ENCODE measurements around the gene NATD1. TPM values are rescaled to one million over a fixed set of nuclear protein-coding genes. Genes with fewer than 3 reads are reported as not detected.

NATD1 gene
- total and polyA plus RNA-seq, 5 donors: 8.1 to 15.7 (median 11.4) TPM

- H3K27me3 ChIP-seq (ENCODE audit: control insufficient read depth, insufficient read depth): no peaks in the 10 kb centered on the region
- H3K27ac ChIP-seq (ENCODE audit: low read length): peak overlapping the region; percentile 65
- DNase-seq (no peak), ATAC-seq (no peak)
- peaks cover 4% of the 10 kb centered on the region for H3K4me1 ChIP-seq (ENCODE audit: control insufficient read depth, insufficient read depth, low read length)
- no peaks in the 10 kb centered on the region for H3K9me3 ChIP-seq (ENCODE audit: control insufficient read depth, low read length)
- intact Hi-C loops (cut with DNase I): loop anchor here (10.0 kb wide), 2 partner anchors 157 to 233 kb away; partner anchors contain the start of gene DHRS7B (in 4 of the 4)
- WGBS: 58% methylated on average over 5 of the region's 5 CpGs
- H3K4me3 ChIP-seq (ENCODE audit: low read length): no peak overlapping the region
These were observed 29.0 kb upstream of the NATD1 start for GRCh38 chr17:21282231-21282630.

GRCh38 chr17:21280081-21280518, 26.9 kb upstream of the NATD1 start:
- H3K9me3 ChIP-seq (ENCODE audit: control insufficient read depth, low read length): no peaks in the 10 kb centered on the region
- no peaks in the 10 kb centered on the region for H3K4me1 ChIP-seq (ENCODE audit: control insufficient read depth, insufficient read depth, low read length)
- DNase-seq (peak; percentile 85 to 94 (median 94)), ATAC-seq (peak; percentile 46 to 61)
- no peaks in the 10 kb centered on the region for H3K27me3 ChIP-seq (ENCODE audit: control insufficient read depth, insufficient read depth)
- intact Hi-C loops (cut with DNase I): loop anchor here (10.0 kb wide), 2 partner anchors 155 to 235 kb away; partner anchors contain the start of gene DHRS7B (in 4 of the 4)
- 26% methylated on average over 10 of the region's 10 CpGs for WGBS
- H3K27ac ChIP-seq (ENCODE audit: low read length): no peak overlapping the region
- H3K4me3 ChIP-seq (ENCODE audit: low read length): no peak overlapping the region

GRCh38 chr17:21279582-21279981, 26.4 kb upstream of the NATD1 start:
- Histone ChIP-seq H3K27ac (ENCODE audit: low read length) (no peak overlapping the region), H3K4me1 (ENCODE audit: control insufficient read depth, insufficient read depth, low read length) (no peaks in the 10 kb centered on the region), H3K27me3 (ENCODE audit: control insufficient read depth, insufficient read depth) (no peaks in the 10 kb centered on the region), H3K9me3 (ENCODE audit: control insufficient read depth, low read length) (no peaks in the 10 kb centered on the region), H3K4me3 (ENCODE audit: low read length) (no peak overlapping the region)
- intact Hi-C loops (cut with DNase I): no loop called here
- ATAC-seq (no peak), DNase-seq (peak in 1 of 3 donors; percentile 58)
- 81% methylated on average over 6 of the region's 6 CpGs for WGBS

GRCh38 chr17:21279198-21279535, 26.0 kb upstream of the NATD1 start:
- no peak for DNase-seq
- Histone ChIP-seq H3K27me3 (ENCODE audit: control insufficient read depth, insufficient read depth) (no peaks in the 10 kb centered on the region), H3K27ac (ENCODE audit: low read length) (no peak overlapping the region), H3K4me1 (ENCODE audit: control insufficient read depth, insufficient read depth, low read length) (no peaks in the 10 kb centered on the region), H3K4me3 (ENCODE audit: low read length) (no peak overlapping the region), H3K9me3 (ENCODE audit: control insufficient read depth, low read length) (no peaks in the 10 kb centered on the region)
- WGBS: 81% methylated on average over 6 of the region's 6 CpGs
- ATAC-seq: no peak
- intact Hi-C loops (cut with DNase I): no loop called here

- 59% methylated on average over 8 of the region's 8 CpGs for WGBS
- Histone ChIP-seq H3K9me3 (ENCODE audit: control insufficient read depth, low read length) (no peaks in the 10 kb centered on the region), H3K4me1 (ENCODE audit: control insufficient read depth, insufficient read depth, low read length) (no peaks in the 10 kb centered on the region), H3K27me3 (ENCODE audit: control insufficient read depth, insufficient read depth) (no peaks in the 10 kb centered on the region), H3K27ac (ENCODE audit: low read length) (no peak overlapping the region), H3K4me3 (ENCODE audit: low read length) (no peak overlapping the region)
- ATAC-seq: no peak
- intact Hi-C loops (cut with DNase I): no loop called here
- peak in 1 of 3 donors; percentile 61 for DNase-seq
These were observed 25.4 kb upstream of the NATD1 start for GRCh38 chr17:21278450-21279197.

- DNase-seq (no peak), ATAC-seq (no peak)
- WGBS: 96% methylated on average over 3 of the region's 3 CpGs
- H3K4me1 ChIP-seq (ENCODE audit: control insufficient read depth, insufficient read depth, low read length): no peaks in the 10 kb centered on the region
- H3K27ac ChIP-seq (ENCODE audit: low read length): no peak overlapping the region
- H3K27me3 ChIP-seq (ENCODE audit: control insufficient read depth, insufficient read depth): no peaks in the 10 kb centered on the region
- no peaks in the 10 kb centered on the region for H3K9me3 ChIP-seq (ENCODE audit: control insufficient read depth, low read length)
- no peak overlapping the region for H3K4me3 ChIP-seq (ENCODE audit: low read length)
- intact Hi-C loops (cut with DNase I): no loop called here
These were observed 24.1 kb upstream of the NATD1 start for GRCh38 chr17:21277332-21277731.

GRCh38 chr17:21276264-21276588, 23.0 kb upstream of the NATD1 start:
- Histone ChIP-seq H3K4me1 (ENCODE audit: control insufficient read depth, insufficient read depth, low read length) (no peaks in the 10 kb centered on the region), H3K9me3 (ENCODE audit: control insufficient read depth, low read length) (no peaks in the 10 kb centered on the region), H3K4me3 (ENCODE audit: low read length) (peak overlapping the region; percentile 40), H3K27me3 (ENCODE audit: control insufficient read depth, insufficient read depth) (no peaks in the 10 kb centered on the region), H3K27ac (ENCODE audit: low read length) (no peak overlapping the region)
- DNase-seq (no peak), ATAC-seq (no peak)
- intact Hi-C loops (cut with DNase I): no loop called here
- WGBS: 11% methylated on average over 17 of the region's 17 CpGs

GRCh38 chr17:21275579-21276263, 22.5 kb upstream of the NATD1 start:
- peak overlapping the region; percentile 21 for H3K27ac ChIP-seq (ENCODE audit: low read length)
- intact Hi-C loops (cut with DNase I): no loop called here

GRCh38 chr17:21275047-21275578, 21.9 kb upstream of the NATD1 start:
- peak overlapping the region; percentile 21 for H3K27ac ChIP-seq (ENCODE audit: low read length)
- ATAC-seq (no peak), DNase-seq (no peak)
- no peaks in the 10 kb centered on the region for H3K27me3 ChIP-seq (ENCODE audit: control insufficient read depth, insufficient read depth)
- intact Hi-C loops (cut with DNase I): no loop called here
- peak overlapping the region; percentile 16 for H3K4me3 ChIP-seq (ENCODE audit: low read length)
- no peaks in the 10 kb centered on the region for H3K9me3 ChIP-seq (ENCODE audit: control insufficient read depth, low read length)
- no peaks in the 10 kb centered on the region for H3K4me1 ChIP-seq (ENCODE audit: control insufficient read depth, insufficient read depth, low read length)
- 8% methylated on average over 20 of the region's 20 CpGs for WGBS

More at GRCh38 chr17:21275579-21276263, 22.5 kb upstream of the NATD1 start:
- no peaks in the 10 kb centered on the region for H3K27me3 ChIP-seq (ENCODE audit: control insufficient read depth, insufficient read depth)
- H3K4me3 ChIP-seq (ENCODE audit: low read length): peak overlapping the region; percentile 40
- peak; percentile 97 for ATAC-seq
- no peaks in the 10 kb centered on the region for H3K4me1 ChIP-seq (ENCODE audit: control insufficient read depth, insufficient read depth, low read length)
- peak; percentile 95 to 98 (median 98) for DNase-seq
- no peaks in the 10 kb centered on the region for H3K9me3 ChIP-seq (ENCODE audit: control insufficient read depth, low read length)
- WGBS: under 1% methylated on average over 52 of the region's 52 CpGs

GRCh38 chr17:21272881-21273792, 19.9 kb upstream of the NATD1 start:
- no peak for DNase-seq
- WGBS: 66% methylated on average over 14 of the region's 14 CpGs
- intact Hi-C loops (cut with DNase I): no loop called here

More at GRCh38 chr17:21272881-21273792, 19.9 kb upstream of the NATD1 start:
- ATAC-seq: no peak
- H3K27me3 ChIP-seq (ENCODE audit: control insufficient read depth, insufficient read depth): no peaks in the 10 kb centered on the region
- no peak overlapping the region for H3K4me3 ChIP-seq (ENCODE audit: low read length)
- no peaks in the 10 kb centered on the region for H3K4me1 ChIP-seq (ENCODE audit: control insufficient read depth, insufficient read depth, low read length)
- no peaks in the 10 kb centered on the region for H3K9me3 ChIP-seq (ENCODE audit: control insufficient read depth, low read length)
- H3K27ac ChIP-seq (ENCODE audit: low read length): no peak overlapping the region
